ENCODE results near the gene DGKE. TPM values are rescaled to one million over a fixed set of nuclear protein-coding genes. Genes with fewer than 3 reads are reported as not detected.

Gene DGKE
- total and polyA plus RNA-seq, 2 donors, result 2.9 to 20.4 TPM

DNA sequence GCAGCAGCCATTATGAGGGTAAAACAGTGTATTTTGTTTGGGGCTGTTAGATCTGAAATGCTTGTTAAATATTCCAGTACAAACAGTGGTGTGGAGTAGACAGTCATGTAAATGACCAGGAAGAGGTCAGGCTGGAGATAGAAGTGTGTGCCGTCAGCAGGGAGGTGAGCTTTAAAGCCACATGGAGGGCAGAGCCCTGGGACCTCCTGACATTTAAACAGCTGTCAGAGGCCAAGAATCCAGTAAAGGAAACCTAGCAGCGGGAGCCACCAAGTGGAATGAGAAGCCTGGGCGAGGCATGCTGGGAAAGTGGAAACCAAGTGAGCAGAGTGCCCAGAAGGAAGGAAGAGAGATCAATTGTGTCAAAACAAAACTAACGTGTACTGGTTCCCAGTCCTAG, 27.0 kb upstream of the DGKE start:
- WGBS, result 86% methylated on average over 4 of the region's 4 CpGs
- Histone ChIP-seq H3K36me3 (ENCODE audit: insufficient read depth) (no peaks in the 10 kb centered on the region), H3K4me3 (ENCODE audit: low read depth, low read length) (no peak overlapping the region), H3K4me1 (ENCODE audit: insufficient read depth) (no peaks in the 10 kb centered on the region), H3K27ac (ENCODE audit: low read depth) (no peak overlapping the region)
- no peak for DNase-seq (ENCODE audit: extremely low spot score)

DNA sequence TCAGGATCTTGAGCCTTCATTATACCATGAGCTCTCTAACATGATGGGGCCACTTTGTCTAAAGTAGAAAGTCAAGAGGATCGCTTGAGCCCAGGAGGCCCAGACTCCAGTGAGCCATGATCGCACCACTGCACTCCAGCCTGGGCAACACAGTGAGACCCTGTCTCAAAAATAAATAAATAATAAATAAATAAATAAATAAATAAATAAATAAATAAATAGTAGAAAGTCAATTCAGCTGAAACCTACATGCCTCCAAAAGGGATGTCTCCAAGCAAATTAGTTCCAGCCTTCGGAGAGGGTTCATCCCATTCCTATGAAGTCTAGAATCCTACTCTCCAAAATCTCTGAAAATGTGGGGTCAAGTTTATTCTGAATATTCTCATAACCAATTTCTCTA, 26.2 kb upstream of the DGKE start:
- Histone ChIP-seq H3K36me3 (ENCODE audit: insufficient read depth) (no peaks in the 10 kb centered on the region), H3K4me3 (ENCODE audit: low read depth, low read length) (no peak overlapping the region), H3K4me1 (ENCODE audit: insufficient read depth) (no peaks in the 10 kb centered on the region), H3K27ac (ENCODE audit: low read depth) (no peak overlapping the region)
- no peak for DNase-seq (ENCODE audit: extremely low spot score)
- 97% methylated on average over 3 of the region's 3 CpGs for WGBS

DNA sequence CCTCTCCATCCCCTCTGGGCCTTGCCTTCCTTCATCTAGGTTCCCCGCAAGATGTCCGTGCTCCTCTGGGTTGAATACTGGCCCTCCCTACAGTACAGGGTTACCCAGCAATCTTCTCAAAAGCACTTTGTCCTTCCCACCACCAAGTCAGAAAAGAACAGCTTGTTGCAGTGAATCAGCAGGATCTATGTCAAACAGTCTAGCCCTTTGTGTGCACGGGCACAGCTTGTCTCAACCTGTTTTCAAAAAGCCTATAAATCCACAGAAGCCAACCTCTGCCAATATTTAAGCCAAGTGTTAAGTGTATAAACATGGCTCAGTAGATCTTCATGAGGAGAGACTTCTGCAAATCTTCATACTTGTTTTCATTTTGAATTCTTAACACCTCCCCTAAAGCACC, 25.4 kb upstream of the DGKE start:
- Histone ChIP-seq H3K4me1 (ENCODE audit: insufficient read depth) (no peaks in the 10 kb centered on the region), H3K36me3 (ENCODE audit: insufficient read depth) (no peaks in the 10 kb centered on the region), H3K4me3 (ENCODE audit: low read depth, low read length) (no peak overlapping the region), H3K27ac (ENCODE audit: low read depth) (no peak overlapping the region)
- peak; percentile 55 for DNase-seq (ENCODE audit: extremely low spot score)
- WGBS, result 64% methylated on average over 3 of the region's 3 CpGs

DNA sequence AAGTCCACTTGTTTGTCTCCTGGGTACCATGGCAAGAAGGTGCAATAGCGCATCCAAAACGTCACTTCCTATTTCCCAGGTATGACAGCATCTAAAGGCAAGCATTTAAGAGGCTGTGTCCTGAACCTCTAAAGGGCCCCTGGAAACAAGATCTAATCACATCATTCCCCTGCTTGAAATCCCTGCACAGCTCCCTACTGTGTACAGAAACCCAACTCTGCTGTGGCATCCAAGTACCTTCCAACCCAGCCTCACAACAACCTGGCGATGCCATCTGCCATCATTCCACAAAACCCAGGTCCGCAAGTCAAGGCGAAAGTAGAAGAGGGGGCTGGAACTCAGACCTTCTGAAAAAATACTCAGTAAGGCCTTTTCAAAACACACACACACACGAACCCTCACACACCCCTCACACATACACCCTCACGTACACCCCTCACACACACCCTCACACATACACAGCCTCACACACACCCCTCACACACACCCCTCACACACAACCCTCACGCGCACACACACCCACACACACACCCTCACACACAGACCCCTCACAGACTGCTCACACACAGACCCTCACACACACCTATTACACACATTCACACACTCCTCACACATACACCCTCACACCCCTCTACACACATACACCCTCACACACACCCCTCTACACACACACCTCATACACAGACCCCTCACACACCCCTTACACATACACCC, 24.7 kb upstream of the DGKE start:
- H3K36me3 ChIP-seq (ENCODE audit: insufficient read depth), result no peaks in the 10 kb centered on the region
- no peak for DNase-seq (ENCODE audit: extremely low spot score)
- H3K4me1 ChIP-seq (ENCODE audit: insufficient read depth), result no peaks in the 10 kb centered on the region
- no peak overlapping the region for H3K4me3 ChIP-seq (ENCODE audit: low read depth, low read length)
- WGBS, result 96% methylated on average over 9 of the region's 9 CpGs
- H3K27ac ChIP-seq (ENCODE audit: low read depth), result no peak overlapping the region

DNA sequence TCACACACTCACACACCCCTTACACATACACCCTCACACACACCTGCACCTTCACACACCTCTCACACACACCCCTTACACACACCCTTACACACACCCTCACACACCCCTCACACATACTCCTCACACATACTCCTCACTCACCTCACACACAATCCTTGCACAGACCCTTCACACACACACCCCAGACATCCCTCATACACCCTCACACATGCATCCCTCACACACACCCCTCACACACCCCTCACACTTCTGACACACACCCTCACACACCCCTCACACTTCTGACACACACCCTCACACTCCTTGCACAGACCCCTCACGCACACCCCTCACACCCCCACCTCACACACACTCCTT, 24.2 kb upstream of the DGKE start:
- Histone ChIP-seq H3K36me3 (ENCODE audit: insufficient read depth) (no peaks in the 10 kb centered on the region), H3K27ac (ENCODE audit: low read depth) (no peak overlapping the region), H3K4me1 (ENCODE audit: insufficient read depth) (no peaks in the 10 kb centered on the region), H3K4me3 (ENCODE audit: low read depth, low read length) (no peak overlapping the region)
- 97% methylated on average over 1 of the region's 1 CpG for WGBS
- no peak for DNase-seq (ENCODE audit: extremely low spot score)

DNA sequence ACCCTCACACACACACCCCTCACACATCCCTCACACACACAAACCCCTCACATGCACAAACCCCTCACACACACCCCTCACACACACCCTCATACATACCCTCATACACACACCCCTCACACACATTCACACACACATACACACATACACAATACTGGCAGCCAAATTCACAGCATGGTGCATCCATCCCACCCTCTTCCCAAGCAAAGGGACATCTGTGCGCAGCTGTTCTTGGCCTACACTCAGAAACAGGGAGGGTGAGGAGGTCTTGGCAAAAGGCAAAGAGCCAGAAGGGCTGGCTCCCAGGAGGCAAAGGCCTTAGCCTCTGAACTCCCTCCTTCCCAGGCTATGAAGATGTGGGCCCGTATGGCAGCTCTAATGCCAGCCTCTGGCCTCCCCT, 23.6 kb upstream of the DGKE start:
- no peak overlapping the region for H3K4me3 ChIP-seq (ENCODE audit: low read depth, low read length)
- WGBS, result 56% methylated on average over 2 of the region's 2 CpGs
- no peak overlapping the region for H3K27ac ChIP-seq (ENCODE audit: low read depth)
- H3K36me3 ChIP-seq (ENCODE audit: insufficient read depth), result no peaks in the 10 kb centered on the region
- DNase-seq (ENCODE audit: extremely low spot score), result no peak
- H3K4me1 ChIP-seq (ENCODE audit: insufficient read depth), result no peaks in the 10 kb centered on the region

DNA sequence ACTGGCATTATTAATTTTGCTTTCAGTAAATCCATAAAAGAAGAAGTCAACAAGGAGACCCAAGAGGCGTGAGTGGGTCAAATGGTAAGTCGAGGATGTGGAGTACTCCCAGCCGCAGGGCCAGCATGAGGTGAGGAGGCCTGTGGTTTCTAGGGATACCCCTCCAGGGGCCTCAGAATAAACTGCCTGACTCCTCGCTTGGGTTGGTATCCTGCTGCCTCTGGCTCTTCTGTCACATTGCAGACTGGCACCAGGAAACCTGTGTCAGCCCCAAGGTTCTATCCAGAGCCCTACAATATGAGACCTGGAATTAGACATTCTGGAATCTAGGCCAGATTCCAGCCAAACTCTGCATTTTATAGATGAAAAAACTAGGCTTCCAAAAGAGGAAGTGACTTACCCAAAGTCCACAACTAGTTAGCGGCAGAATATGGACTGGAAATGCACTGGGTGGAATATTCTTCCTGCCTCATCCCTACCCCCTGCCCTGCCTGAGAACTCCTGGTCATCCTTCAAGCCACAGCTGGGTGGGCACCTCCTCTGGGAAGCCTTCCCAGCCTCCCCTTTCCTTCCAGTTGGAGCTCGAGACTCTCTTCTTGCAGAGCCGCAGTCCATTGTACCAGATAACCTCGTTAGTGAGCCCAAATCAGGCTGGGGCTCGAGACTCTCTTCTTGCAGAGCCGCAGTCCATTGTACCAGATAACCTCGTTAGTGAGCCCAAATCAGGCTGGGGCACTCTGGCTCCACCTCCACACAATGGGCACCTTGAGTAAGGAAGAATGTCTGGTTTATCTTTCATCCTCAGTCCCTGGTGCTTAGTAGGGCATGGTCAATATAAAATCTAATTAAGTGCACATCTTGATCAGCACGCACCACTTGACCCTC, 22.8 kb upstream of the DGKE start:
- 91% methylated on average over 12 of the region's 12 CpGs for WGBS
- Histone ChIP-seq H3K36me3 (ENCODE audit: insufficient read depth) (no peaks in the 10 kb centered on the region), H3K27ac (ENCODE audit: low read depth) (no peak overlapping the region), H3K4me1 (ENCODE audit: insufficient read depth) (no peaks in the 10 kb centered on the region), H3K4me3 (ENCODE audit: low read depth, low read length) (no peak overlapping the region)
- DNase-seq (ENCODE audit: extremely low spot score), result no peak

DNA sequence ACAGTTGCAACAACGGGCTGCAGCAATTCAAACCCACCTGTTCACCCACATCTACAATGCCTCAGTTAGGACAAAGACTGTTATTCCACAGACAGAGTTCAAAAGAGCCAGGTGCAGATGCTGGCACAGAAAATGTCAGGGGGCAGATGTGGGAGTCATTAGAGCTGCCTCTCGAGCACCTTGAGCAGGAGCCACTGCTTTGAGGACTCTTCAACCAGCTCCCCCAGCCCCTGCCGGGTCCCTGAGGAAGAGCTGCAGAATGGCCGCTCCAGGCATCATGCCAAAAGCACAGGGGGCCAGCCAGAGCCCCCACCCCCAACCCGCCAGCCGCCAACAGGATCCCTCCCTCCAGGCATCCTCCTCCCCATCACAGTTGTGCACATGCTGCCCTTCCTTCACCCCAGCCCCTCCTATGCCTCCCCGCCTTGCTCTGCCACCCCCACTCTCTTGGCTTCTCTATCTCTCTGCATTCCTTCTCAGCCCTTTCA, 21.0 kb upstream of the DGKE start:
- H3K36me3 ChIP-seq (ENCODE audit: insufficient read depth), result no peaks in the 10 kb centered on the region
- H3K4me3 ChIP-seq (ENCODE audit: low read depth, low read length), result no peak overlapping the region
- DNase-seq (ENCODE audit: extremely low spot score), result no peak
- no peak overlapping the region for H3K27ac ChIP-seq (ENCODE audit: low read depth)
- H3K4me1 ChIP-seq (ENCODE audit: insufficient read depth), result no peaks in the 10 kb centered on the region
- 48% methylated on average over 7 of the region's 7 CpGs for WGBS

DNA sequence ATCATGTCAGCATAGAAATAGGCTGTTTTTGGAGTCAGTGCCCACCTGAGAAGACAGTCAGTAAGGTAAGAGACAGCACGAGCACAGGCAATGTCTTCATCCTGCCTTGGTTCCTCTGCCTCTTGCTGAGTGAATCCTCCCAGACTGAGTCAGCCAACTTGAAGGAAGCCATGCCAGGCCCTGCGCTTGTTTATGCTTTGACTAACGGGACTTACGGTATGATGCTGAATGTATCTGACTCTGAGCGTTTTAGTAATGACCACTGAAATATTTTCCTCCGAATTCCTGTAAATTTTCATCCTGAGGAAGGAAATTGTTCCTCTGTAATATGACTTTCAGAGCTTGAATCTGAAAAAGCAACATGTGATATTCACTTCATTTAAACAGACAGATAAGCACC, 18.2 kb upstream of the DGKE start:
- Histone ChIP-seq H3K4me1 (ENCODE audit: insufficient read depth) (no peaks in the 10 kb centered on the region), H3K4me3 (ENCODE audit: low read depth, low read length) (no peak overlapping the region), H3K36me3 (ENCODE audit: insufficient read depth) (no peaks in the 10 kb centered on the region), H3K27ac (ENCODE audit: low read depth) (no peak overlapping the region)
- 59% methylated on average over 6 of the region's 6 CpGs for WGBS
- no peak for DNase-seq (ENCODE audit: extremely low spot score)

DNA sequence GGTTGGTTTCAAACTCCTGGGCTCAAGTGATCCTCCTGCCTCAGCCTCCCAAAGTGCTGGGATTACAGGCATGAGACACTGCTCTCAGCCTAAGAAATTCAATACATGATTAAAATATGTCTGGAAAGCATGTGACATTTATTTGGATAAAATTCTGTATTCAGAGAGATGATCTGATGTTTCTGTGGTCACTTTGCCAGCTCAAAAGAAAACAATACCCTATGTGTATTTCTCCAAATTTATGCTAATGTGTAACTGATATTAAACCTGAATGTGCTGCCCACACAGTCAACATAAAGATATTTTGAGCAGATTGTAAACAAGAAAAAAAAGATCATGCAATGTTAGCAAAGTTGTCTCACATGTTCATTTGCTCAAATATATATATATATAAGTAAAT, 16.9 kb upstream of the DGKE start:
- H3K4me3 ChIP-seq (ENCODE audit: low read depth, low read length), result no peak overlapping the region
- H3K27ac ChIP-seq (ENCODE audit: low read depth), result no peak overlapping the region
- H3K36me3 ChIP-seq (ENCODE audit: insufficient read depth), result no peaks in the 10 kb centered on the region
- DNase-seq (ENCODE audit: extremely low spot score), result no peak
- H3K4me1 ChIP-seq (ENCODE audit: insufficient read depth), result no peaks in the 10 kb centered on the region

DNA sequence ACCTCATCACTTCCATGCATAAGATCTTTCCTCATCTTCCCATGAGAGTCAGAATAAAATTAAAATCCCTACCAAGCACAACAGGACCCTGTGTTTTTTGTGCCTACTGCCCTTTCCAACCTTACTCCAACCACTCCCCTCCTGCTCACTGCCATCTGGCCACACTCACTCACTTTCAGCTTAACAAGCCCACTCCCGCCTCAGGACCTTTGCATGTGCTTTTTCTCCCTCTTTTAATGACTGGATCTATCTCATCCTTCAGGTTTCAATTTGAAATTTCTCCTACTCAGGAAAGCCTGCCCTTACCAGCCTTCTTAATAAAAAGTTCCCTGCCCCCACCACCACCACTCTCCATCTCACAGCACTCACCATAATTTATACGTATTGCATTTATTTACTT, 14.9 kb upstream of the DGKE start:
- H3K36me3 ChIP-seq (ENCODE audit: insufficient read depth), result no peaks in the 10 kb centered on the region
- DNase-seq (ENCODE audit: extremely low spot score), result no peak
- no peaks in the 10 kb centered on the region for H3K4me1 ChIP-seq (ENCODE audit: insufficient read depth)
- WGBS, result 83% methylated on average over 2 of the region's 2 CpGs
- no peak overlapping the region for H3K4me3 ChIP-seq (ENCODE audit: low read depth, low read length)
- H3K27ac ChIP-seq (ENCODE audit: low read depth), result no peak overlapping the region

DNA sequence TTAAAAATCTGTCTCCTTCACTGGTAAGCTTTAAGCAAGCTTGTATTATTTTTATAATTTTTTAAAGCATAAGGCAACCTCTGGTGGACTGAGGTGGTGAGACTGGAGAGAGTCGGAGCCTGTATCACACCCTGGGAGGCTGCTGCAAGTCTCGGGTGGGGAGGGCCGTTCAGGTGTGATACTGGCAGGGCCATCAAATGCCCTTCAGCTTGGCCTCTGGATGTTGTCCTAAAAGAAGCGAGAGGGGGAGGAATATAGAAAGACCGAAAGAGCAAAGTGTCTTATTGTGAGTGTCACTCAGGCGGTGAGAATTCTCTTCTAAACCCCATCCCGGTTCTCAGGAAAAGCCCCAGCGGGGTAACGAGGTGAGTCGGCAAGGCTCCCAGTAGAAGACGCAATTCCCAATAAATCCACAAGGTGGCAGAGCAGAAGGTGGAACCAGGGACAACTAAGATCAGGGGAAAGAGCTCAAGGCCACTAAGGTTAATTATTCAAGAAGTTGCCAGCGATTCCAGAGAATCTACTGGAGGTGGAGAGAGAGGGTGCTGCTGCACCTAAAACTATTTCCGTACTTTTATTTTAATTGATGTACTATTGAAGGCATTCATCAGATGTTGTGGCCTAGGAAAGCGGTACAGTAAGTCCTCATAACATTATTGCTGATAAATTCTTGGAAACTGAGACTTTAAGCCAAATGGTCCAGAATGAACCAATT, 14.4 kb upstream of the DGKE start:
- H3K27ac ChIP-seq (ENCODE audit: low read depth), result no peak overlapping the region
- H3K4me1 ChIP-seq (ENCODE audit: insufficient read depth), result no peaks in the 10 kb centered on the region
- no peak for DNase-seq (ENCODE audit: extremely low spot score)
- H3K4me3 ChIP-seq (ENCODE audit: low read depth, low read length), result no peak overlapping the region
- no peaks in the 10 kb centered on the region for H3K36me3 ChIP-seq (ENCODE audit: insufficient read depth)
- WGBS, result 23% methylated on average over 14 of the region's 14 CpGs

DNA sequence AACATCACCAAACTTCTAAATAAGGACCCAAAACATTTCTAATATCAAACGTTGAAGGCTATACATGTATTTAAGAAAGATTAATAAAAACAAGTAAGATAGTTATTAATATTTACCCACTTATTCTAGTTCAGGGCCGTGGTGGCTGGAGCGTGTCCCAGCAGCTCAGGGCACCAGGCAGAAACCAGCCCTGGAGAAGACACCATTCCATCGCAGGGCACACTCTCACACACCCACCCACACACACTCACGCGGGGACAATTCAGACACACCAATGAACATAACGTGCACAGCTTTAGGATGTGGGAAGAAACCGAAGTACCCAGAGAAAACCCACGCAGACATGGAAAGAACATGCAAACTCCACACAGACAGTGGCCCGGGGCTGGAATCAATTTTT, 13.7 kb upstream of the DGKE start:
- no peak overlapping the region for H3K4me3 ChIP-seq (ENCODE audit: low read depth, low read length)
- no peaks in the 10 kb centered on the region for H3K4me1 ChIP-seq (ENCODE audit: insufficient read depth)
- DNase-seq (ENCODE audit: extremely low spot score), result no peak
- H3K36me3 ChIP-seq (ENCODE audit: insufficient read depth), result no peaks in the 10 kb centered on the region
- no peak overlapping the region for H3K27ac ChIP-seq (ENCODE audit: low read depth)
- 83% methylated on average over 10 of the region's 10 CpGs for WGBS

Measured in urinary bladder (tissue), 4 donors.